Right lobe of liver (tissue), 4 donors: ENCODE results near the gene EFNA5.

Experiments
- POLR2A ChIP-seq: fragments of 450-650 bp; IDR thresholded peaks from one replicate; pipeline ENCODE4 v1.6.1; 2017; ENCODE audit warnings: antibody characterized with exemption, mild to moderate bottlenecking
- TF ChIP-seq, protein P1 (sequence below), 4 donors: fragments of 200-600 bp in 3 of 4; fragments of 450-650 bp in 1 of 4; IDR thresholded peaks; one replicate each; pipeline versions ENCODE4 v1.5.1 to v1.8.0; 2016 to 2022; ENCODE audit warnings: antibody characterized with exemption in 4 of 4, mild to moderate bottlenecking in 2 of 4
- donor health status: DM: no; HTN: no; CAD: no.
- donor health status: DM: no; HTN: no; CAD: no.
- donor health status: DM: no; HTN: yes; CAD: no.

DNA sequence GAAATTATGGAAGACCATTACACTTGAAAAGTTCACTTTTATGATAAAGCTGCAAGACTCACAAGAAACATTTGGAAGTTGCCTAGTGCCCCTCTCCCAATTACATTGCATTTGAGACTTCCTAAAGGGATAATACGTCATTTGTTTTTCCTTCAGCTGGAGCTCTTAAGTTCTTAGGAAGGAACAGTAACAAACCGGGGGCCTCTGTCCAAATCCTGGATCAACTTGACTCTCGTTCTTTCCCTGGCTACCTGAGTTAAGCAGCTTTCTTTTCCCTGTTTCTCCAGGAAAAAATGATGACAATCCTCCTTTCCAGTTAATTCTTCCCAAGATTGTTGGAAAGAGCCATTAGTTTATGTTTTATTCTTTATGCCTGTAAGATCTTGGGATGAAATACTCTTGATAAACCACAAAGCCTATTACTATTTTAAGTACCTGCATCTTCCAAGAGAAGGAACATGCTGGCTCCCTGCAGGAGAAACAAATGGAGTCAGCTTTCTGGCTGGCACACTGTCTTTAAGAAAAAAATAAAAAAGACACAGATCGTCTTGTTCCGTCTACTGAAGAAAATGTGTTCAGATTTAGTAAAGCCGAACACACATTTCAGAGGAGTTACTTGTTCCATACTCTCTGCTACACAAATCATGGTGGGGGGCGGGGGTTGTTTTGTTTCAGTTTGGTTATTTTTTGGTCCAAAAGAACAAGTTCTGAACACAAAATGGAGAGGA, 297.9 kb downstream of the EFNA5 start:
- TF ChIP-seq, protein P1, sequence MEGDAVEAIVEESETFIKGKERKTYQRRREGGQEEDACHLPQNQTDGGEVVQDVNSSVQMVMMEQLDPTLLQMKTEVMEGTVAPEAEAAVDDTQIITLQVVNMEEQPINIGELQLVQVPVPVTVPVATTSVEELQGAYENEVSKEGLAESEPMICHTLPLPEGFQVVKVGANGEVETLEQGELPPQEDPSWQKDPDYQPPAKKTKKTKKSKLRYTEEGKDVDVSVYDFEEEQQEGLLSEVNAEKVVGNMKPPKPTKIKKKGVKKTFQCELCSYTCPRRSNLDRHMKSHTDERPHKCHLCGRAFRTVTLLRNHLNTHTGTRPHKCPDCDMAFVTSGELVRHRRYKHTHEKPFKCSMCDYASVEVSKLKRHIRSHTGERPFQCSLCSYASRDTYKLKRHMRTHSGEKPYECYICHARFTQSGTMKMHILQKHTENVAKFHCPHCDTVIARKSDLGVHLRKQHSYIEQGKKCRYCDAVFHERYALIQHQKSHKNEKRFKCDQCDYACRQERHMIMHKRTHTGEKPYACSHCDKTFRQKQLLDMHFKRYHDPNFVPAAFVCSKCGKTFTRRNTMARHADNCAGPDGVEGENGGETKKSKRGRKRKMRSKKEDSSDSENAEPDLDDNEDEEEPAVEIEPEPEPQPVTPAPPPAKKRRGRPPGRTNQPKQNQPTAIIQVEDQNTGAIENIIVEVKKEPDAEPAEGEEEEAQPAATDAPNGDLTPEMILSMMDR (IDR thresholded peaks at IDR 0.05): no peak
- no peak for TF ChIP-seq POLR2A
